Spinal cord (tissue), 10 donors: ENCODE measurements around the gene LCA5L. TPM values are rescaled to one million over a fixed set of nuclear protein-coding genes. Genes with fewer than 3 reads are reported as not detected.
A peak's percentile ranks its signal among the peaks of the same experiment; 100 is the strongest.

Experiments used
- DNase-seq, 6 donors: peaks; one replicate each; pipeline versions ENCODE4 v3.0.0 to v3.0.0-alpha.2; 2013 to 2015; ENCODE audit warnings: low spot score in 6 of 6, low read depth in 4 of 6
- H3K27ac ChIP-seq: one replicate; pipeline ENCODE4 v1.5.1; 2013; ENCODE audit warnings: low read depth, low read length, control low read depth
- H3K27me3 ChIP-seq: one replicate; pipeline ENCODE4 v1.6.1; 2013; ENCODE audit warnings: low read length; ENCODE audit not compliant: control insufficient read depth, insufficient read depth
- H3K36me3 ChIP-seq: one replicate; pipeline ENCODE4 v1.6.1; 2013; ENCODE audit warnings: low read length; ENCODE audit not compliant: control insufficient read depth, insufficient read depth
- H3K4me1 ChIP-seq: one replicate; pipeline ENCODE4 v1.6.1; 2013; ENCODE audit warnings: low read length; ENCODE audit not compliant: control insufficient read depth, insufficient read depth
- H3K4me3 ChIP-seq: one replicate; pipeline ENCODE4 v1.5.1; 2013; ENCODE audit warnings: low read depth, low read length, control low read depth
- H3K9me3 ChIP-seq: one replicate; pipeline ENCODE4 v1.6.1; 2013; ENCODE audit warnings: low read length; ENCODE audit not compliant: control insufficient read depth, insufficient read depth
- WGBS: methylation state at CpG from one replicate; pipeline ENCODE4 v1.1.5; 2013; ENCODE audit warnings: missing lambda C conversion rate; ENCODE audit not compliant: insufficient coverage; 5-methylcytosine and 5-hydroxymethylcytosine counted together
- polyA plus RNA-seq, 2 donors: library from polyadenylated mRNA; unstranded; fragments of 120-200 nt; gene quantifications; one replicate each; pipeline ENCODE4 v1.2.1, GENCODE V29; 2013; ENCODE audit not compliant: insufficient read length in 2 of 2
- total RNA-seq, 2 donors: library from RNA; depleted of rRNA in 1 of 2; stranded (reverse); fragments of 120-200 nt in 1 of 2; fragments of >200 nt in 1 of 2; gene quantifications; one replicate each; pipeline versions ENCODE4 v1.2.3 to v1.2.4, GENCODE V29; 2013 to 2014
- donor health status: healthy.

Gene LCA5L
- total and polyA plus RNA-seq, 4 donors: 2.1 to 4.3 (median 3.1) TPM

DNA sequence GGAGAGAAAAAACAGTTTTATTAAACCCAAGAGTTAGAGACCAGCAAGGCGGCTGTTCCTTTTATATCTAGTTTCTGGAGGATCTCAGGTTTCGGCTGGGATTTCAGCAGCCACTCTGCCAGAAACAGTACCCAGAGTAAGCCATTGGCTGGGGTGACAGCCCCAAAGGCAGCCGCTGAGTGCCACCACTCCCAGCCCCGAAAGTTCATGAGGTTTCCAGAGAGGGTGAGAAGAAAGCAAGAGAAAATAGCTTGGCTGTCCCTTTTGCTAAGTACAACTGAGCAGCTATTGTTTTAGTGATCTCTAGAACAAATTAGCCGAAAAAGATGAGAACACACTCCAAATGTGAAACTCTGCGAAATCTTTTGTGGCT is 7.4 kb upstream of the LCA5L start:
- Histone ChIP-seq H3K36me3 (no peaks in the 10 kb centered on the region), H3K4me1 (peaks cover 17% of the 10 kb centered on the region), H3K27ac (peak overlapping the region; percentile 4), H3K27me3 (no peaks in the 10 kb centered on the region), H3K9me3 (no peaks in the 10 kb centered on the region), H3K4me3 (no peak overlapping the region)
- 58% methylated on average over 5 of the region's 6 CpGs for WGBS
- DNase-seq: no peak

GRCh38 chr21:39452207-39452969 is 6.8 kb upstream of the LCA5L start:
- peak in 2 of 6 donors; percentile 56 to 75 for DNase-seq
- peak overlapping the region; percentile 64 for H3K27ac ChIP-seq
- H3K27me3 ChIP-seq: no peaks in the 10 kb centered on the region
- H3K4me1 ChIP-seq: peaks cover 17% of the 10 kb centered on the region
- no peaks in the 10 kb centered on the region for H3K9me3 ChIP-seq
- H3K4me3 ChIP-seq: no peak overlapping the region
- WGBS: 56% methylated on average over 6 of the region's 10 CpGs
- no peaks in the 10 kb centered on the region for H3K36me3 ChIP-seq

DNA sequence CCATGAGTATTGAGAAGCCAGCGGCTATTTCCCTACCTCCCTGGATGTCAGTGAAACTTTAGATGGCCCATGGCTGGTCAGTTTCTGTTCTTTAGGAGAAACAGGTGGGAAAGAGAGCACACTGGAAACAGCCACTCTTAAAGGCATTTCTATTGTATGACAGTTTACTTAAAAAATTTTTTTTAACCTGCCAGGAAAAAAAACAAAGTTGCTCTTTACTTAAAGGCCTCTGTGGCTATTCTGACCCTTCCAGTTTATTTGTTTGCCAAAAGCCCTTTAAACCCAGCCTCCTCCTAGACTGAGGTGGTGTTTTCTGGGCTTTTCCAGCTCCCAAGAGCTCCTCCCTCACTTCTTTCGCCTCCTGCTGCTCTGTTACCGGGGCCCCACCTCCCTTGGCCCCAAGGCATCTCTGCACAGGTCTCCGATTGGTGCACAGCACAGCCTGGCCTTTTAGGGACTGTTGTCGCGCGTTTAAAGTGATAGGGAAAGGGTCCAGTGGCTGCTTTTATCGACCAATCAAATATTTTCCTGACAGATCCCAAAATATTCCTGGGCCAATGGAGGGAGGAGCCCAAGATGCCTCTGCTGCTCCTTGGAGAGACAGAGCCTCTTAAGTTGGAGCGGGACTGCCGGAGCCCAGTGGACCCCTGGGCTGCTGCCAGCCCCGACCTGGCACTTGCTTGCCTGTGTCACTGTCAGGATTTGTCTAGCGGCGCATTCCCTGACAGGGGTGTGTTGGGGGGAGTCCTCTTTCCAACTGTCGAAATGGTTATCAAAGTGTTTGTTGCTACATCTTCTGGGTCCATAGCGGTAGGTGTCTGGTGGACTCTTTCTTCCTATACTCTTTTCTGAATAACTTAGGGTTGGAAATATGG is 6.0 kb upstream of the LCA5L start, which contains the start of gene SH3BGR:
SH3BGR (plus strand) TSS at position 639 of the 875 bp plus-strand sequence; CDS start at position 766, 127 bp downstream.
- no peak within 1 kb of the TSS for H3K4me3 ChIP-seq
- DNase-seq: peak in 2 of 6 donors; percentile 17 to 38
- no peaks in the 10 kb centered on the region for H3K9me3 ChIP-seq
- WGBS: 46% methylated on average over 8 of the region's 15 CpGs
- H3K27me3 ChIP-seq: no peaks in the 10 kb centered on the region
- peak within 1 kb of the TSS; percentile 64 for H3K27ac ChIP-seq
- no peaks in the 10 kb centered on the region for H3K36me3 ChIP-seq
- peaks cover 17% of the 10 kb centered on the region for H3K4me1 ChIP-seq

- Histone ChIP-seq H3K4me1 (peaks cover 16% of the 10 kb centered on the region), H3K27ac (no peak overlapping the region), H3K27me3 (no peaks in the 10 kb centered on the region), H3K9me3 (no peaks in the 10 kb centered on the region), H3K4me3 (no peak overlapping the region), H3K36me3 (no peaks in the 10 kb centered on the region)
- WGBS: 100% methylated on average over 2 of the region's 7 CpGs
- DNase-seq: no peak
Measured at GRCh38 chr21:39447264-39447663, 1.7 kb upstream of the LCA5L start.

GRCh38 chr21:39444421-39445180 is 977 bp downstream of the LCA5L start:
- no peaks in the 10 kb centered on the region for H3K36me3 ChIP-seq
- no peaks in the 10 kb centered on the region for H3K27me3 ChIP-seq
- peak in 2 of 6 donors; percentile 53 to 74 for DNase-seq
- peak overlapping the region; percentile 91 for H3K27ac ChIP-seq
- WGBS: 5% methylated on average over 13 of the region's 15 CpGs
- H3K4me1 ChIP-seq: peaks cover 9% of the 10 kb centered on the region
- H3K4me3 ChIP-seq: peak overlapping the region; percentile 87
- no peaks in the 10 kb centered on the region for H3K9me3 ChIP-seq

DNA sequence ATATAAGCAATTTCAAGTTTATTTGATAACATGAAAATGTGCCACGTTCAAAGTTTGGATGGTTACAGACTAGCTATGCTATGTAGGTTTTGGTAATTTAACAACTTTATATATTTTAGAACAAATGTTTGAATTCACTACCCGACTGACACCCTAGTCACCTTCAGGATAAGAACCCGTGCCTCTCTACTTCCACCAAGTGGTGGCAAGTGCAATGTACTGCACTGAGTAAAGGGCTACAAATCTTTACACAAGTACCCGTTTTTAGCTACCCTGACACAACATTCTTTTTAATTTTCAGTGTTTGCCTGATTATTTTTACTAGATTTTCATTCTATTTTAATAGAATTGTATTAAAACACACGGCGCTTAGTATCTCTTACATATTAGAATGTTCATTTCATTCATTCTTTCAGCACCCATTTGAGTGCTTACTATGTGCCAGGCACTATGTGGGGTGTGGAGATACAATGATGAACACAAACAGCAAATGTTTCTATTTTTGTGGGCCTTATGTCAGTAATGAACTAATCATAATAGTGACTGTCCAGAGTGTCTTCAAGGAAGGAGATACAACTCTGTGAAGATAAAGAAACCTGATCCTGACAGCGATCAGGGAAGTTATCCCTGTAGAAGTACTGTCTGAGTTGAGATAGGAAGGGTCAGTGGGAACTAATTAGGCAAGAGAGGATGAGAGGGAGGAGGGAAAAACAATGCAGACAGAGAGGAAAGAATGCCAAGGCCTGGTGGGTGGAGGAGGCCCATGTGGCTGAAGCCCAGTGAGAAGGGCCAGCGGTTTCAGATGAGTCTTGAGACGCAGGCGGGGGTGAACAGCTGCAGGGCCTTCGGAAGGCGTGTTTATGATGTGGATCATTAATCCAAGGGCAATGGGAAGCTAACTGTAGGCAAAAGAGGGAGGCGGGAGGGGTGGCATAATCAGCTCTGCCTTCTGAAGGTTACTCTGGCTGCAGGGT is 3.8 kb downstream of the LCA5L start:
- Histone ChIP-seq H3K27me3 (no peaks in the 10 kb centered on the region), H3K9me3 (no peaks in the 10 kb centered on the region), H3K36me3 (no peaks in the 10 kb centered on the region), H3K4me1 (peaks cover 9% of the 10 kb centered on the region), H3K4me3 (no peak overlapping the region), H3K27ac (no peak overlapping the region)
- DNase-seq: peak in 2 of 6 donors; percentile 43 to 68
- 59% methylated on average over 7 of the region's 13 CpGs for WGBS

DNA sequence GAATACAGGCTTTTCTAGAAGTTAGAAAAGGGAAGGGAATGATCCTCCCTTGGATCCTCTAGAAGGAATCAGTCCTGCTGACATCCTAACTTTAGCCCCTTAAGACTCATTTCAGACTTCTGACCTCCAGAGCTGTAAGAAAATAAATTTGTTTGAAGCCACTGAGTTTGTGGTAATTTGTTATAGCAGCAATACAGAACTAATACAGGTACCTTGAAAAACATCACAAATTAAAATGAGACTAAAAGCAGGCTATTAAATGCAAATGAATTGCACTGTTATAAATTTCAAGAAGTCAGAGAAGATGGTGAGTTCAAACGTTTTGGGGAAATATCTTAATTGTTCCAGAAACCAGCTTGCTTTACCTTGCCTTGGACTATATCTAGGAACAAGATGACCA is 6.3 kb downstream of the LCA5L start:
- H3K9me3 ChIP-seq: no peaks in the 10 kb centered on the region
- no peaks in the 10 kb centered on the region for H3K36me3 ChIP-seq
- no peaks in the 10 kb centered on the region for H3K4me1 ChIP-seq
- no peak overlapping the region for H3K4me3 ChIP-seq
- H3K27me3 ChIP-seq: no peaks in the 10 kb centered on the region
- no peak for DNase-seq
- no CpG with 5 or more reads among the region's 1 CpG for WGBS
- H3K27ac ChIP-seq: no peak overlapping the region

- no peak overlapping the region for H3K27ac ChIP-seq
- no peak overlapping the region for H3K4me3 ChIP-seq
- no CpG with 5 or more reads among the region's 4 CpGs for WGBS
- no peaks in the 10 kb centered on the region for H3K36me3 ChIP-seq
- no peak for DNase-seq
- H3K27me3 ChIP-seq: no peaks in the 10 kb centered on the region
- no peaks in the 10 kb centered on the region for H3K9me3 ChIP-seq
- H3K4me1 ChIP-seq: no peaks in the 10 kb centered on the region
Measured at GRCh38 chr21:39434950-39435349, 10.6 kb downstream of the LCA5L start.
